NK-92 treated with Interleukin-12 subunit alpha and Interleukin-12 subunit beta, amount 100 ng/mL, for 24 hours (cell line): Measurements from ENCODE around the gene GAN.
"Not testable (repeated sequence)": the region's sequence is repeated elsewhere in the genome, so short reads cannot be mapped to it uniquely, and the experiment has no call there.

Experiments used
- DNase-seq: peaks from one replicate; lab custom pipeline; 2025; lab: John Stamatoyannopoulos, UW

GAN gene

DNA sequence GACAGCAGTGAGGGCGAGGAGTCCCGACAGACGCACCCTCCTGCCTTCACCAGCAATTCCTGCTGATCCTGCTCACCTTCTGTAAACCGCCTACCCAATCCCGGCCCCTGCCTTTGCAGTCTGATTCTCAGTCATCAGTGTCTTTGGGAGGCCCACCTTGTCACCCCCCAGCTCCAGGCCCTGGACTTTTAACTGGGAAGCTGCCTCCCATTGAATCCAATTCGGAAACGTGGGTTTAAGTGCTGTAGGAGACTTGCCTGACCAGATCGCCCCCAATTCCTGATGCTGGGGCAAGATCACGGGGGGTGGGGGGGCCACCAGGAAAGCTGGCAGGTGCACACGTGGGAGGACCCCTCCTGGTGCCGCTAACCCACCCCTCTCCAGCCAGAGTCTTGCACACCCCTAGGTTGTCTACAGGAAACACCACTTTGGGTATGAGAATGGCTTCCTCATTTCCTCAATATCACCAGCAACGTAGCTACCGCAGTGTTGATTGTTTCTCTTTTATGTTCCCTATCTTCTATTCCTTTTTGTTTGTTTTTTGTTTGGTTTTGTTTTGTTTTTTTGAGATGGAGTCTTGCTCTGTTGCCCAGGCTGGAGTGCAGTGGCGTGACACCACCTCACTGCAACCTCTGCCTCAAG is 83.2 kb downstream of the GAN start:
- DNase-seq, result no peak

DNA sequence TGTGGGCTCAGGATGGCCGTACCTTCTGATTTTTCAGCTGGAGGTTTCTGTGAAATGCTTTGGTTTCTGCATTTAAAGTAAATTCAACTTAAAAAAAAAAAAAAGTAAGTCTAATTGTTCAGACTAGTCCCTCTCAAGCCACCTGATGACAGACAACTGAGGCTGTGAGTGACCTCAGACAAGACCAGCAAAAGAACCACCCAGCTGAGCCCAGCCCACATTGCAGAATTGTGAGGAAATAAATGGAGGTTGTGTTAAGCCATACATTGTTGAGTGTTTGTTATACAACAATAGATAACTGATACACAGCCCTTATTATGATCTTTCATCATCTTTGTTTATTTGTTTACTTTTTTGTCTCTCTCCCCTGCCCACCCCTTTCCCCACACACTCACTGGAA is 85.1 kb downstream of the GAN start:
- no peak for DNase-seq

DNA sequence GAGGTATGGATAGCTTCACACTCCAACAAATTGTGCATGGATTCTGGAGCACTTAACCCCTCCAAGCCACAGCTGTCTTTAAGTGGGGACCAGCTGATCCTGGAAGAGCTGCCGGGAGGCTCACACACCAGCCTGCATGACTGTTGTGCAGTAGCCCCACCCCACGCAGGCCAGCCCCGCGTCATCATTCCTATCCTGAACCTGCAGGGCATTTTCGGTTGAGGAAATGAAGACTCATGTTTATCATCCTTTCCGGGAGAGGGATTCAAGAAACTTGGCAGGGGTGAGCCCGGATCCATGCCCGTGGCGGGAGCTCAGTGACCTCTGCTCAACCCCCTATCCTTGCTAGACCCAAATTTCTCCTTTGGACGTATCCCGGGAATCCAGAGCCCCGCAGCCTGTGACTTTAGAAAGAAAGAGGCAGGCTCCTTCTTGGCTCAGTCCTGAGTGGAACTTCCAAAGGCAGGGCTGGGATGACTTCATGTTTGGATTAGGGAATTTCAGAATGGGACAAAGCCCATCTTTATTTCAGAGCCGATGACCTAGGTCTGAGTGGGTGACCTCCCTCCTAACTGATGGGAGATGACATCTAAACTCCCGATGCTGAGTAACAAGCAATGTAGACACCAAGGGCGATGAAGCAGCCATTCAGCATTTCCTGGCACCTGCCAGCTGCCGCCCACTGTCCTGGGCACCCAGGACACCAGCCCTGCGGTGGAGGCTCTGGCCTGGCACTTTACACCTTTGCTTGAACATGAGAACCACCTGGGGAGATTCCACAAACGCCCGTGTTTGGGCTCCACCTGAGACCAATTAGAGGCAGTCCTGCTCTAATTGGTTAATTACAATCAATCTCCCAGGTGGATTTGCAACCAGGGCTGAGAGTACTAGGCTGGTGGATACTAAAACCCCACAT is 86.5 kb downstream of the GAN start:
- DNase-seq, result no peak

DNA sequence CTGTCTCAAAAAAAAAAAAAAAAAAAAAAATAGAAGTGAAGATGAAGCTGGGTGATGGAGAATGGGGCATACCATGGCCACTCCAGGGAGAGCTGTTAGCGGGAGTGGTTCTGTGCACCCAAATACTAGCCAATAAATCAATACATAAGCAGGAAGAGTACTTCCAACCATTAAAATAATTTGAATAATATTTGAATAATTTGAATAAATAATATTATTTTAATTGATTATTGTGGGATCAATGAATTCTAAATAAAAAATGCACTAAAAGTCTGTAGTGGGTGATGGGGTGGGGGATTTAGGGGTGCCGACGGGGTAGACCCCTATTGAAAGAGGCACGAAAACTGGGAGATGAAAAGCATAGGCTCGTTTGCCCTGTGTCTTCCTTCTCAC is 88.4 kb downstream of the GAN start:
- DNase-seq, result no peak

DNA sequence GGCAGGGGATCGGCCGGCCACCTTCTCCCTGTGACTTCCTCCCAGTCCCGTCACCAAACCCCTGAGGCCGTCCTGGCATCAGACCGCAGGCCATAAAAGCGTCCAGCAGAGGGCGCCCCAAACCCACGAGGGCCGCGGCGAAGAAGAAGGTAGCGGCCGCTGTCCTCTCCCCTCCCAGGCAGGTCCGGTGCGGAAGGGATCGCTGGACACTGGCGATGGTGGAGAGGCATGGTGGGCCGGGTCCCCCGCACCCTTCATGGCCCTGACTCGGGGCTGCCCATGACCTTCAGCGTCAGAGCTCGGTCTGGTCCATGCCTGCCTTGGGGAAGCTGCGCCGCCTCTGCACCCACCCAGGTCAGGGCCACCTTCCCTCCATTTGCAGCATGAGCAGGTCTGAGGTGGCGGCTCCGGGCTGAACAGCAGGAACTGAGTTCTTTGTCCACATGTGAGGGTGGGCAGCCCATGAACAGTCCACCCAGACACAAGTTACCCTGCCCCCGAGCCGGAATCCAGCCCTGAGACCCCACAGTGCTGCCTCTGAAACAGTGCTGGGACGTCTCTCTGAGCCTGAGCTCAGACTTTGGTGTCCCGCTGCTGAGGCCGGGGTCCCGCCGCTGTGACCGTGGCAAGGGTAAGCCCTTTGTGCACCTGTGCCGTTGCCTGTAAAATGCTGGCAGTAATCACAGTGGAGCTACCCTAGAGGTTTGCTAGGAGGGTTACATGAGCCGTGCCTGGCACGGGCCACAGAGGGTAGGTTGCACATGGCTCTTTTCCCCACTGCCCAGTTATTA is 89.0 kb downstream of the GAN start:
- DNase-seq, result peak; percentile 52

DNA sequence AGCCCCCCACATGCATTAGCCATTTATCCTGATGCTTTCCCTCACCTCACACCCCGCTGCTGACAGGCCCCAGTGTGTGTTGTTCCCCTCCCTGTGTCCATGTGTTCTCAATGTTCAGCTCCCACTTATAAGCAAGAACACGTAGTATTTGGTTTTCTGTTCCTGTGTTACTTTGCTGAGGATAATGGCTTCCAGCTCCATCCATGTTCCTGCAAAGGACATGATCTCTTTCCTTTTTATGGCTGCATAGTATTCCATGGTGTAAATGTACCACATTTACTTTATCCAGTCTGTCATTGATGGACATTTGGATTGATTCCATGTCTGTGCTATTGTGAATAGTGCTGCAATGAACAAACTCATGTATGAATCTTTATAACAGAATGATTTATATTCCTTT is 90.2 kb downstream of the GAN start:
- DNase-seq, result not testable (repeated sequence)

DNA sequence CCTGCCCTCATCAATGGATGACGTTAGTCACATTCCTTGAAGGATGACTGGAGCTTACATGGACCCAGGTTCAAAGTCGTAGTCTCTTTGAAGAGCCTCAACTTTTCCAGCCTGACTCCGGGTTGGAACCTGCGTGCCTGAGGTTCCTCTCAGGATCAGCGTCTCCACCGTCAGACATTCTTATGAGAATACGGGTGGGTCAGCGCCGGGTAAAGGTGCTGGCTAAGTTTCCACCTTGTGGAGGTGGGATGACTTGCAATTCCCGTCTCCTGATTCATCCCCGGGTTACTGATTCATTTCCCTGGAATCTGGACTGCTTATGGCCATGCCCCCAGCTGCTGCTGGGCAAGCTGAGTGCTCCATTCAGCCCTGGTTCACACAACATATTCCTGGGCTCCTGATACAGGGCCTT is 90.9 kb downstream of the GAN start:
- DNase-seq, result no peak

DNA sequence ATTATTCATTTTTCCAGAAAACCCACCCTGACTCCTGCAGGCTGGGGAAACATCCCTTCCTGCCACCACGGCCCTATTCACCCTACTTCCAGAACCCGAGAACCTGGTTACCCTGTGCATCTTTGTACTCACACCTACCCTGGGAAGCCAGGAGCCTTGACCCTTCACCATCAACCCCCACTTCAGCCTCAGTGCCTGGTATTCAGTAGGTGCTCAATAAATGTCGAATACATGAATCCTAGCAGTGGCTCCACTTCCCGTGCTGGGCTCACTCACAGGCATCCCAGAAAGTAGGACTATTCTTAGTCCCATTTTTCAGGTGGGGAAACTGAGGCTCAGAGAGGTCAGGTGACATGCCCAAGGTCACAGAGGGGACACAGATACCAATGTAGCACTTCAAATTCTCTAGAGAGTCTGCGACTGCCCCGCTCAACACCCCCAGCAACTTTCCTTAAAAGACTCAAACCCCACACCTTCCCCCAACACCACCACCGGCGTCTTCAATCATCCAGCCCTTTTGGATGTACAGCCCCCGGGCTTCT is 93.7 kb downstream of the GAN start:
- DNase-seq, result no peak

DNA sequence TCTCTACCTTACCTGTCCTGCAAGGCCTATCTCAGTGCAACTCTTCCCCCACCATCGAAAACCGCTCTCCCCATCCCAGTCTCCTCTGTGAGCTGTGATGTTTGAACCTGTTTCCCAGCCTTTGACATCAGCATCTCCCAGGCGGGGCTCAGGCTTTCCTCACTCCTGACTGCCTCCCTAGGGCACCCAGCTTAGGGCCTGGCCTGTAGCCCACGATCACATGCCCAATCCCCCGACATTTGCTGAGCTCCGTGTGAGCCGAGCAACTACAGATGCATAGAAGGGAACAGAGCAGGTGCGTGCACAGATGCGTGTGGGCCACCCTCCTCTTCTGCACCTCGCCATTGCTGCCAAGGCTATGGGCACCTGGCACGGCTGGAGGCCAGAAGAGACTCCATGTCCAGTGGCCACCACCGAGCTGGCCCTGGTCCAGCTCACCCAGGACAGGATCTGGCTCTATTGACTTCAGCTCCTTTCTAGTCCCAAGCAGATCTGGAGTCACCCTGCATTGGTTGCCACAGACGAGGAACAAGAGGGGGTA is 94.3 kb downstream of the GAN start:
- DNase-seq, result no peak

DNA sequence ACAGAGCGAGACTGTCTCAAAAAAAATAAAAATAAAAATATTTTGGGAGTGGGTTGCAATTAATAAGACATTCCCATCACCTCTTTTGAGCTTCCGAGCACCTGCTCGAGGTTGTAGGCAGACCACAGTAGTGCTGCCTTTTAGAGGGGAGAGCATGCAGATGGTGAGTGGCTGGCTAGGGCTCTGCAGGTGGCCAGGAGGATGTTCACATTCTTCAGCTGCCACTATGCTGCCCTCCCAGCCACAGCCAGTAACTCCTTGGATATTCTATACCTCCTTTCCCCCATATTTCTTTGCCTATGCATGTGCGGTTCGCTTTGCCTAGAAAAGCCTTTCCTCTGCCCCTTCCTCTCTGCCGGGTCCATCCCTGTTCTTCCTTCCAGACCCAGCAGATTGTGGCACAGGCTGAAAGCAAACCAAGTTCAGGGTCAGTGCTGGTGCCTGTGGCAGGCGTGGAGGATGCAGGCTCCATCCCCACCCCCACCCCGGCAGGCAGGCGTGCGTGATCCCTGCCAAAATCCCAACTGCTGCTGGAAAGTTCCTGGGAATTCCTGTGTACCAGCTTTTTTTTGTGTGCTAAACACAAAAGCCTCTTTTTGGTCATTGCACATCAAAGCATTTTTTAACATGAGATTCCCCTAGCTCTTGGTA is 96.0 kb downstream of the GAN start:
- DNase-seq, result no peak

DNA sequence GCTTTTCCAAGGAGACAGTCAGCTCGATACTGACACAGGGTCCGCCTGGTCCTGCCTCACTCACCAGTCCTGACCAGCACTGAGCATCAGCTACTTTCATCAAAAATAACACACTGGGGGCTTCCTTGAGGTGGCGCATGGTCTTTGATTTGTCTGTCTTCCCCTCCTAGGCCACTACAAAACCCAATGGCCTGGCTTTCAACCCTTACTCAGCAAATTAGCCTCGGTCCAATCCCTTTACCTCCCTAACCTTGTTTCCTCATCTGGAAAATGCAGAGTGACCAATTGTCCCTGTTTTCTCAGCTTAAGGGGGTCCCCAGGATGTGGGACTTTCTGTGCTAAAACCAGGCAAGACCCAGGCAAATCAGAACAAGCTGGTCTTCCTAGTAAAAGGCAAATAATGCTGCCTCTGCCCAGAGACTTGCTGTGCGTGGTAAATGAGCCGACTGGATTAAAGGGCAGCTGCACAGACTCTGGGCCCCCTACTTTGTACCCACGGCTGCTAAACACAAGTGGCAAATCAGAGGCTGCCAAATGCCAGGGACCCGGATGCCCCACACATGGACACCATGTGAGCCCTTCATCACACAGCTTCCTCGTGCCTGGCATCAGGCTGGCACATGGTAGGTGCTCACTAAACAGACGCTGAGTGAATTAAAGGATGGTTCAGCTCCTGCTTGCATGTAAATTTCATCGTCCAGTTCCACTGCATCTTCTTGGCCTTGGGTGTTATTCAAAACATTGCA is 98.7 kb downstream of the GAN start:
- DNase-seq, result no peak

DNA sequence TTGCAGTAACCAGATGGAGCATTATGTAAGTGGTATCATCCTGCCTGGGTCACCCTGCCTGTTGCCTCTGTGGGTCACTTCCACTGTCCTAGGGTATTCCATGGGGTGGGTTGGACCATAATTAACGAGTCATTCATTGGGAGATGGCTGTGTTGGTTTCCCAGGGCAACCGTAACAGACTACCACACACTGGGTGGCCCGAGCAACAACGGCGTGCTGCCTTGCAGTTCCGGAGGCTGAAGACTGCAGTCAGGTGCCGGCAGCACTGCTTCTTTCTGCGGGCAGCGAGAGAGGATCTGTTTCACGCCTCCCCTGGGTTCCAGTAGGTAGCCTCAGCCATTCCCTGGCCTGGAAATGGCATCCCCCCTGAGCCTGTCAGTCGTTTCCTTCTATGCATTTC is 101.0 kb downstream of the GAN start:
- DNase-seq, result no peak

DNA sequence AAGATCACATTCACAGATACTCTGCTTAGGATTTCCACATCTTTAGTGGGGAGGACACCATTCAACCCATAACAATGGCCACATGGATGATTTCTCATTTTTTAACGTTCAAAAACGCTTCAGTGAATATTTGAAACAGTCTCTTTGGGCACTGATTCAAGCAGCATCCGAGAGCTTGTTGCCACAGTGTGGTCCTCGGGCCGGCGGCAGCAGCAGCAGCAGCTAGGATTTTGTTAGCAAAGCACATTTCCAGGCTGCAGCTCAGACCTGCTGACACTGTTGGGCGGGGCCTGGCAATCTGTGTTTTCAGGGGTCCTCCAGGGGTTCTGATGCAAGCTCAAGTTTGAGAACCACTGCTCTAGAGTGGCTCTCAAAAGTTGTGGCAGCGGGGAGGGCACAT is 102.0 kb downstream of the GAN start:
- no peak for DNase-seq

DNA sequence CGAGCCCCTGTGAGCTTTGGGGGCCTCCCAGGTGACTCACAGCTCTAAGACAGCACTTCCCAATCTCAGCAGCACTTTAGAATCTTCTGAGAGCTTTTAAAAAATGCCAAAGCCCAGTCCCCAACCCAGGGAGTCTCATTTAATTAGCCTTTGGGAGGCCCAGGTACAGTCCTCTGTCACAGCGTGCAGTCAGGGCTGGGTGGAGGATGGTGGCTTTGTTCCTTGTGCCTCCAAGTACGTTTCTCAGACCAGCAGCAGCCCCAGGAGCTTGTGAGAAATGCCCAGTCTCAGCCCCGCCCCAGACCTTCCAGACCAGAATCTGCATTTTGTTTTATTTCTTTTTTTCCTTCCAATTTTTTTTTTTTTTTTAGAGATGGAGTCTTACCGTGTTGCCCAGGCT is 102.4 kb downstream of the GAN start:
- DNase-seq, result no peak

DNA sequence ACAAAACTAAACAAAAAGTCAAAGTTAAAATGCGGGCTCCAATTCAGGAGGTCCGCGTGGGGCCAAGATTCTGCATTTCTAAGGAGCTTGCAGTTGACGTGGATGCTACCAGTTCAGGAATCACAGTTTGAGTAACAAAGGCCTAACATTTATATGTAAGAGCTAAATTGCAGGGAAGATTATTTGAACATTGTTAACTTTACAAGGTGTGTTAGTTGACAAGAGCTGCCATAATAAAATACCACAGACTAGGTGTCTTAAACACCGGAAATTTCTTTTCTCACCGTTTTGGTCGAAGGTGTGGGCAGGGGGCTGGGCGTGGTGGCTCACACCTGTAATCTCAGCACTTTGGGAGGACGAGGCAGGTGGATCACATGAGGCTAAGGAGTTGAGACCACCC is 105.0 kb downstream of the GAN start:
- no peak for DNase-seq

DNA sequence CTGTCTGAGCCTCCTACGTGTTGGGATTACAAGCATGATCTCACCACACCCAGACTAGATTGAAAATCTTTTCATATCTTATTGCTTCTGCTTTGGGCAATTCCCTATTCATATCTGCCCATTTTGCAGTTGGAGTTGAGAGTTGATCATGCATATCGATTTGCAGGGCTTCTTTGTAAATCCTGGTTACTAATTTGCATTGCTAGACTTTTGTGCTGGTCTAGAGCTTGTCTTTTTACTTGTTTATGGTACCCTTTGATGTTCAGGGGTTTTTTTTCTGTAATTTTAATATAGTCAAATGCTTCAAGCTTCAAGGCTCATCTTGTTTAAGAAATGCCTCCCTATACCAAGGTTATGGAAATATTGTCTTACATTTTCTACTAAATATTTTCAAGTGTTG is 106.4 kb downstream of the GAN start:
- no peak for DNase-seq

DNA sequence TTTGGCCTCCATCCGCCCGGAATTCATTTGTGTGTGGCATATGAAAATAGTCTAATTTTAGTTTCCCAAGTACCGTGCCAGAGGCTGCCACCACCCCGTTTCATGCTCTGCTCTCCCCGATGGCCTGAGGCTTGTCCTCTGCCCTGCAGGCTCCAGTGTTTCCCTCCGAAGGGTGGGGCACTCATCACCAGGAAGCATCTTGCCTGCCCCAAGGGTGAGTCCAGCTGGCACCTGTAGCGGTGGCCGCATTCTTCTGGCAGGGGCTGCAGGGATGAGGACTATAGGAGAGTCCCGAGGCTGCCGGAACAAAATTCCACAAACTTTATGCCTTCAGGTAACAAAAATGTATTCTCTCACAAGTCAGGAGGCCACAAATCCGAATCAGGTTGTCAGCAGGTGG is 106.8 kb downstream of the GAN start:
- DNase-seq, result no peak

DNA sequence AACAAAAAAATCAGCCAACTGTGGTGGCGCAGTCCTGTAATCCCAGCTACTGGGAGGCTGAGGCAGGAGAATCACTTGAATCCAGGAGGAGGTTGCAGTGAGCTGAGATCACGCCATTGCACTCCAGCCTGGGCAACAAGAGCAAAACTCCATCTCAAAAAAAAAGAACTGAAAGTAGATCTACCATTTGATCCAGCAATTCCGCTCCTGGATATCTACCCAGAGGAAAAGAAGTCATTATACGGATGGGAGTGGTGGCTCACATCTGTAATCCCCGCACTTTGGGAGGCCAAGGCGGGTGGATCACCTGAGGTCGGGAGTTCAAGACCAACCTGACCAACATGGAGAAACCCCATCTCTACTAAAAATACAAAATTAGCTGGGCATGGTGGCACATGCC is 107.4 kb downstream of the GAN start:
- DNase-seq, result not testable (repeated sequence)

DNA sequence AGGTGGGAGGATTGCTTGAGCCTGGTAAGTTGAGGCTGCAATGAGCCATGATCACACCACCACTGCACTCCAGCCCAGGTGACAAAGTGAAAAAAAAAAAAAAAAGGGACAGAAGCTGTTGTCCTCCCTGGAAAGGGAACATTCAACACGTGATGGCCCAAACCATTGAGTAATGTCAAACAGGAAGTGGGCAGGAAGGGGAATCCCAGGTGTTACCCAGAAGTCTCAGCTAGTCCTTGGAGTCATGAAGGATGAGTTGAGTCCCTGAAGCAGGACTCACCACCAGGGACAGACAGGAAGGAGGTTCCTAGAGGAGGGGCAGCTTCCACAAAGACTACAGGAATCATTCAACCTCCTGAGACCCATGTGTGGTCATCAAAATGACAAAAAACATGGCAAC is 110.0 kb downstream of the GAN start:
- no peak for DNase-seq

DNA sequence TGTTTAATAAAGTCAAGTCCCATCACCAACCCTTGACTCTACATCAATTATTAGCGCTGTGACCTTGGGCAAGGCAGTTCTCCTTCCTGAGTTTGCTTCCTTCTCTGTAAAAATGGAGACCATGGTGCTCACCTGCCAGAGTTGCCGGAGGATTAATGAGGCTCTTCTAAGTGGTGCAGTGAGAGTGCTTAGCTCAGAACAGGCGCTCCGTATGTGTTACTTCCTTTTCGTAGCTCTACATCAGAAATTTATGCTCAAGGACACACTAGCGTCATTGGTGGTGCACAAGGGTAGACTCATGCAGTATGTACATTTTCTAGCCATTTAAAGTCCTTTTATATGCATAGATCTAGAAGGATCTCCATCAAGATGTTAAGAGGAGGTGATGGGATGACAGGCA is 112.5 kb downstream of the GAN start:
- no peak for DNase-seq

DNA sequence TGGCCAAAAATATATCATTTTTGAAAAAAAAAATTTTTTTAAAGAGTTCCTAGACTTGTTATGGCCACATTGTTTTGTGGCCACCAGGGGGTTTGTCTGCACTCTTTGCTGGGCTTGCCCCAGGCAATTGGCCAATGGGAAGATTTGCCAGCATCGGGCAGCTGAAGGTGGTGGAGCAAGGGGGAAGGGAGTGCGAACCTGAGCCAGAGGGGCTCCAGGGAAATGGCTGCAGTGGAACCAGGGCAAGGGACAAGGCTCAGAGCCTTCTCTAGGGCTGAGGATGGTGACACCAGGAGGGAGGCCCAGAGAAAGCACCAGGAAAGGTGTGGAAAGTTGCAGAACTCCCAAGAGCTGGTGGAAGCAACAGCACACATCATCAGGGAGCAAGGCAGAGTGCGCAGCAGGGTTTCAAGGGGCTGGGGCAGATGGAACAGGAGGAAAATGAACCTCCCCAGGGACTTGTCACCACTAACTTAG is 114.3 kb downstream of the GAN start:
- DNase-seq, result no peak
